B cell (primary cell): ENCODE measurements around the gene DIP2B.

Source experiments
- EZH2 ChIP-seq: IDR thresholded peaks from 2 replicates; pipeline ENCODE4 v1.6.1; 2012; ENCODE audit warnings: borderline replicate concordance, low read depth, mild to moderate bottlenecking, moderate library complexity, low read length; ENCODE audit not compliant: insufficient read depth, poor library complexity, severe bottlenecking
- TF ChIP-seq, protein P1 (sequence below): fragments of 200-600 bp; IDR thresholded peaks from one replicate; pipeline ENCODE4 v1.8.0; 2022; ENCODE audit warnings: antibody characterized with exemption, mild to moderate bottlenecking

DNA sequence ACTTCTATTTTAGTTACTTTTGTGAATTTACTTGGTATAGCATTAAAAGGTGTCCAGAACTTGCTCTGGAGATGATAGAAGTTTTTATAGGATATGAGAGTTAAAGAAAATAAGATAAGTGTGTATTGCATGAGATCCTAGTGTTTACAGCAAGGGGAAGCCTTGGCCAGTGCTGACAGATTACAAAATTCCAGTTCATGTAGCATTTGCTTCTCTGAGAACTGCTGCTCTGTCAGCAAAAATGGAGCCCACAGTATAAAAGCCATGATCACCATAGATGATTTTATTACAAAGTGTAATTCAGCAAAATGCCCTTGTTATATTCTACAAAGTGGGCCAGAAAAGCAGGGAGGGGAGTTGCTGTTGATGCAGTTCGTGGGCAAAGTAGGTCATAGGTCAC, 219.1 kb downstream of the DIP2B start:
- TF ChIP-seq, protein P1, sequence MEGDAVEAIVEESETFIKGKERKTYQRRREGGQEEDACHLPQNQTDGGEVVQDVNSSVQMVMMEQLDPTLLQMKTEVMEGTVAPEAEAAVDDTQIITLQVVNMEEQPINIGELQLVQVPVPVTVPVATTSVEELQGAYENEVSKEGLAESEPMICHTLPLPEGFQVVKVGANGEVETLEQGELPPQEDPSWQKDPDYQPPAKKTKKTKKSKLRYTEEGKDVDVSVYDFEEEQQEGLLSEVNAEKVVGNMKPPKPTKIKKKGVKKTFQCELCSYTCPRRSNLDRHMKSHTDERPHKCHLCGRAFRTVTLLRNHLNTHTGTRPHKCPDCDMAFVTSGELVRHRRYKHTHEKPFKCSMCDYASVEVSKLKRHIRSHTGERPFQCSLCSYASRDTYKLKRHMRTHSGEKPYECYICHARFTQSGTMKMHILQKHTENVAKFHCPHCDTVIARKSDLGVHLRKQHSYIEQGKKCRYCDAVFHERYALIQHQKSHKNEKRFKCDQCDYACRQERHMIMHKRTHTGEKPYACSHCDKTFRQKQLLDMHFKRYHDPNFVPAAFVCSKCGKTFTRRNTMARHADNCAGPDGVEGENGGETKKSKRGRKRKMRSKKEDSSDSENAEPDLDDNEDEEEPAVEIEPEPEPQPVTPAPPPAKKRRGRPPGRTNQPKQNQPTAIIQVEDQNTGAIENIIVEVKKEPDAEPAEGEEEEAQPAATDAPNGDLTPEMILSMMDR, result no peak
- TF ChIP-seq EZH2, result no peak
